IPS-NIHi11 (cell line): ENCODE data around the gene ZNF423.

Source experiments
- DNase-seq: peaks from one replicate; pipeline ENCODE4 v3.0.0; 2012; ENCODE audit warnings: mixed read lengths, low spot score

Gene ZNF423

GRCh38 chr16:49750341-49751000 is 105.4 kb downstream of the ZNF423 start:
- no peak for DNase-seq

- DNase-seq, result no peak
These were observed 106.1 kb downstream of the ZNF423 start for GRCh38 chr16:49749816-49750215.

DNA sequence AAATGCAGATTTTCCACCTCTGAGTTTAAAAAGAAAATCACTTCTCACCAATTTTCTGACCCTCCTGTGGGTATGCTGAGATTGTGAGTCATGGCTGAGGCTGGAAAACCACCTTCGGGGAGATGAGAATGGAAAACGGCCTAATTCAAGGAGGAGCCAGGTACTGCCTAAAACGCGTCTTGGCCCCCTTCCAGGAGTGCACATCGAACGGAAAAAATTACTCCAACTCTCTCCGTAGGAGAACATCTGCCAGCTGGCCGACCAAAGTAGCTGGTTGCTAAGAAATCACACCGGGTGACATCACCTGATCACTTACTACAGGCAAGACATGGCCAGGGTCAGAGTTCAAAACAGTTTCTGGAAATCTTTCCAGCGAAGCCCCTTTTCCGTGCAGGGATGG is 107.6 kb downstream of the ZNF423 start:
- no peak for DNase-seq

DNA sequence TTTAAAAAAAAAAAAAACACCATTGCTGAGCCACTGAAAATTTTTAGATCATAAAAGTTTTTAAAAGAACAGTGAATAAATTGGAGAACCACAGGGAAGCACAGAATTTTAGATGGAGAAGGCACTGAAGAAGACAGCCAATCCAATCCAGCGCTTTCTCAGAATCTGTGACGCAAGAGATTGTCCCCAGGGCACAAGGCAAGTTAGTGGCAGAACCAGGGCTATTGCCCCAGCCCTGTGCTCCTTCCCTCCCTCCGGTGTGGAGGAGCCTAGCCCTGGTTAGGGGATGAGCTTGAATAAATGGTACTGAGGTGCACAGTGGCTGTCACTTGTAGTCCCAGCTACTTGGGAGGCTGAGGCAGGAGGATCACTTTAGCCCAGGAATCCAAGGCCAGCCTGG is 108.3 kb downstream of the ZNF423 start:
- DNase-seq, result no peak

DNA sequence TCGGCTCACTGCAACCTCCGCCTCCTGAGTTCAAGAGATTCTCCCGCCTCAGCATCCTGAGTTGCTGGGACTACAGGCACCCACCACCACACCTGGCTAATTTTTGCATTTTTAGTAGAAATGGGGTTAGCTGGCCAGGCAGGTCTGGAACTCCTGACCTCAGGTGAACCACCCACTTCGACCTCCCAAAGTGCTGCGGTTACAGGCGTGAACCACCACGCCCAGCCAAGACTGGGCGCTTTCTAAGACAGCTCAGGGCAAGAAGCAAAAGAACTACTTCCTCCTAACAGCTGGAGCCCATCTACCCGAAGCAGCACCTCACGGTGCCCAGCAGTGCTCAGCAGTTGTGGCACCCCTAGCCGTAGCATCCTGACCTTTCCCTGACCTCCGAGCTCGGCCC is 109.4 kb downstream of the ZNF423 start:
- no peak for DNase-seq

GRCh38 chr16:49745311-49745747 is 110.6 kb downstream of the ZNF423 start:
- DNase-seq, result no peak

GRCh38 chr16:49744244-49745220 is 111.4 kb downstream of the ZNF423 start:
- DNase-seq, result no peak

- no peak for DNase-seq
These were observed 112.3 kb downstream of the ZNF423 start for GRCh38 chr16:49743658-49744057.

DNA sequence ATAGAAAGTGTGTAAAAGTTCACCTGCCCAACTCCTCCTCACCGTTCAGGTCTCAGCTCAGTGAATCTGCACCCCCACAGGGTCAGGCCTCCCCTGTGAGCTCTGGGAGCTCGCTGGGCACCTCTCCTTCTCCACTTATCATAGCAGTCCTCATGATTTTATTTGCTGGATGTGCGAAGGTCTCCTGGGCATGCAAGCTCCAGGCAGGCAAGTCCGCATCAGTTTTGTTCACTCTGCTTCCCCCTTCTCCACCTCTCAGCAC is 112.8 kb downstream of the ZNF423 start:
- DNase-seq, result no peak

DNA sequence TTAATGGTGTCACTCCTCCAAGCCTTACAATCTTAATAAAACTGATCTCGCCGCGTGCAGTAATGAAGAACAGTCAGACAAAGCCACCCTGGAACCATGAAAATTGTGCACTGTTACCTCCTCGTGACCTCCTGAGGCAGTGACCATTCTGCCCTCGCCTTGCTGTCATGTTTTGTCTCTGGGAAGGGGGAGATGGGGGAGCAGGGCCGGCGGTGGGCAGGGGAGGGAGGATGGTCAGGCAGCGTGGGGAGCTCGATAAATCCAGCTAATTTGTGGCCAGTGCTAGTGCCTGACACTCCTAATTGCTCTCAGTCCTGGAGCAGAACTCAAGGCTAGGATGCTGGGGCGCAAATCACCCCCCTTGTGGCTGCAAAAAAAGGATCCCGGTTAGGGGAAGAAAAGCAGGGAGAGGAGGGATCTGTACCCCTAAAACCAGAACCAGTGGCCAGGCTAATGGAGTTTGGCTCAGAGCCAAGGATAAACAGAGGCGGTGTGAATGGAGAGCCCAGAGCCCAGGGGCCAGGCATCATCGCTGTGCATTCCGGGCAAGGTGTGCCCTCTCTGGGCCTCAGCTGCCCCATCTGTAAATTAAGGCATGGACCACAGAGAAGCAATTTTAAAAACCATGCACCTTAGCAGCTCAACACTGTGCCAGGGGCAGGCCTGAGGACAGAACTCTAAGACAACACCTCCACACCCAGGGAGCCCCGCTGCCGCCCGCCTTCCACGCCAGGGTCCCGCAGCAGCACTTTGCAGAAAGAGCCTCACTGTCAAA is 113.3 kb downstream of the ZNF423 start:
- DNase-seq, result no peak

- no peak for DNase-seq
These were observed 115.7 kb downstream of the ZNF423 start for GRCh38 chr16:49740256-49740655.

DNA sequence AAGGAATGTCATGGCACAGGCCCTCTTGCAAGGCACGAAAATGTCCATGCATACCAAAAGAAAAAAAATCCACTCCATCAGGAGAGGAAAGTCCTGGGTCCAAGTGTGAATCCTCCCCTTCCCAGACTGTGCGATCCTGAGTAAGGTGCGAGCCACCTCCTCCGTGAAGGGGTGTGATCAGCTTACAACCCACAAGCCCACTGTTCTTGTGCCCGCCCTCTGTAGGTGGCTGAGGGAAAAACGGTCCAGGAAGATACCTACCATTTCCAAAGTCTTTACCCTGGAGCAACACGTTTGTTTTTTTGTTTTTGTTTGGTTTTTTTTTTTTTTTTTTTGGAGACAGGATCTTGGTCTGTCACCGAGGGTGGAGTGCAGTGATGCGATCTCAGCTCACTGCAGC is 116.5 kb downstream of the ZNF423 start:
- peak; percentile 77 for DNase-seq

- no peak for DNase-seq
These were observed 117.1 kb downstream of the ZNF423 start for GRCh38 chr16:49738832-49739231.

GRCh38 chr16:49738001-49738400 is 117.9 kb downstream of the ZNF423 start:
- no peak for DNase-seq

DNA sequence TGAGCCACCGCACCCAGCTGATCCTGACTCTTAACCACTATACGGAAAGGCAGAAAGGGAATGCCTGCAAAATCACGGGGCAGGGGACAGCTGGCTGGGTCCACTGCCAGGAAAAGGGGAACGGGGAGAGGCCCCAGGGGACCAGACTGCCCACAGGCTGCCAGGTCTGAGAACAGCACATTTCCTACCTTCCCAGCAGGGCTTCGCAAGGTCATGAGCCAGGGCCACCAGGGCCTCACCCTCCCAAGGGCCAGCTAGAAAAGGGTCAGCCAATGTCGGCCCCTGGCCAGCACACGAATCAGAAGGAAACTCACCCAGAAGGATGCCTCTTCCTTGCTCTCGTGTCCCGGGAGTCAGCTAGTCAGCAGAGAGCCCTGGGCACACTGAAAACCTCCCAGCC is 118.4 kb downstream of the ZNF423 start:
- no peak for DNase-seq

DNA sequence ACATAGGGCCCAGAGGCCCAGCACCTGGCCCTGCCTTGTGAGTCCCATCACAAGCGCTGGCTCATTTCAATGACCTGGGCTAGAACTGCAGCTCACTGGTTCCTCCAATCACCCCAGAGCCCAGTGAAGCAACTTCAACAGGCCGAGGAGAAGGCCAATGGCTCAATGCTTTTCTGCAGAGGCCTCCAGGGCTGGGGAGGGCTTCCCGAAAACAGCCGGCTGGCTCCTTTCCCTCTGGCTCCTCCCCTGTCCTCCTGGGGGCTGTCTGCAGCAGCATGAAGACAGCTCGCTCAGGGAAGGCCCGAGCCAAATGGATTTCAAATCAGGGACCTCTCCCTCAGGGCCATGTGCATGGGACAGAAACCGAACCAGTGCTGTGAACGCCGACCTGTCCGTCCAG is 121.6 kb downstream of the ZNF423 start:
- no peak for DNase-seq

DNA sequence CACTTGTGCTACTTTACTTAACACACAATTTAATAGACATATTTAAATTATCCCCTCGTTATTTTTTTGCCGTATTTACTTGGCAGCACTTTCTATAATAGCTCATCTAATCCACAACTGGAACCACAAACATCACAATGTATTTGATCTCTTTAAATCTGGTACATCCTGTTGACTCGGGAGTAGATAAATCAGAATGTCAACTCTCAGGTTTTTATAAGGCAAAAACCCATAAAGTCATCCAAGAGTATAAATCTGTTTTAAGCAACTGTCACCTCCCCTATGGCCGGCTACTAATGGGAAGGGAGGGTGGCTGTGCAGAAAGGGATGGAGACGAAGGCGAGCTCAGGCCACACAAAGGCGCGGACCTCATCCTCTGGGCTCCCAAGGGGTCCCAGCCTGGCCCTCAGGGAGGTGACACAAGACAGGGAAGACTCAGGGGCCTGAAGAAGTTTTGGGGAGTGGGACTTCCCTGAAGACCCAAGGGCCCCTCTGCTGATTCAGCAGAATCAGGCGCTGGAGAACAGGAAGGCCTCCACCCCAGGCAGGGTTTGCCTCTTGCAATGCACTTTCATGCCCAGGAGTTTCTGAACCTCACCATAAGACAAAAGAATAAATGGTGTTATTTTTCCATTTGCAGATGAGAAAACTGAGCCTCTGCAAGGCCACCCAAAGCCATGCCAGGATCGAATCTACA is 122.5 kb downstream of the ZNF423 start:
- DNase-seq, result no peak

DNA sequence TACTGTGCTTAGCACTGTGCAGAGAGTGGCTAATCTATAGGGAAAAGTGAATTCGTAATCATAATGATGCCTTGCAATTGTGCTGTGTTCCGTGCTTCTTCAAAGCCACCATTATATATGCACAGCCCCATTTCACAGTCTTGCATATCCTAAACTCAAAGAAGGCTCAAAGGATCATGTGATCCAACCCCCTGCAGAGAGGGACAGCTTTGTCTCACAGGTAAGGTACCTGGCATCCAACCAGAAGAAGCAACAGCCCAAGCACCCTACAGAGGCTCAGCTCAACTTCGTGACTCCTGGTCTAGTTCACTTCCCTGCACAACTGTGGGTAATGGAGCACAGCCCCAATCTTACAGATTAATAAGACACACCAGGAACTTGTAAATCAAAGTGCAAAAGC is 124.0 kb downstream of the ZNF423 start:
- no peak for DNase-seq

DNA sequence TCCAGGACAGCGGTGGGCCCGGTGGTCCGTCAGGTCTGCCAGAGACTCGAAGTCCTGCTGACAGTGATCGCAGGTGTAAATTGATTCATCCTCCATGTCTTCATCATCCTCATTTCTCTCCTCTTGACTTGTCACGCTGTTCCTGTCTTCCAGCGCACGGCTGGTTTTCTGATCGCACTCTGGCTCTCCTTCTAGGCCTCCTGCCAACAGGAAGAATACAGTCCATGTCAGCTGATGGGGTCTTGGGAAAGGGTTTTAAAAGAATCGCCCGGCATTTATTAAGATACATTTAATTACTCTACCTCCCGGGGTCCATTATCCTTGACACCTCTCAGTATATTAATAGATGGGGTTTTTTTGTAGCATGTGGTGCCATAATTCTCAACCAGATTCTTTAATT is 125.1 kb downstream of the ZNF423 start:
- DNase-seq, result no peak

- no peak for DNase-seq
These were observed 128.3 kb downstream of the ZNF423 start for GRCh38 chr16:49727611-49728010.

GRCh38 chr16:49726155-49726554 is 129.8 kb downstream of the ZNF423 start:
- DNase-seq, result no peak

GRCh38 chr16:49725651-49726050 is 130.3 kb downstream of the ZNF423 start:
- no peak for DNase-seq
